ENCODE data around the gene SPEF2. TPM values are rescaled to one million over a fixed set of nuclear protein-coding genes. Genes with fewer than 3 reads are reported as not detected.
A peak's percentile ranks its signal among the peaks of the same experiment; 100 is the strongest.

SPEF2 gene
- polyA plus RNA-seq (2011; rRNA removed) (4.0 and 5.8 TPM in 2 replicates), polyA minus RNA-seq (2011; rRNA and poly(A)+ RNA removed) (3.2 and 3.6 TPM in 2 replicates)

- peak within 1 kb of the TSS; percentile 87 for H3K4me3 ChIP-seq (ENCODE audit: low read depth, low read length)
- H3K36me3 ChIP-seq (ENCODE audit: control insufficient read depth, insufficient read depth, low read length) = no peaks in the 10 kb centered on the region
- TF ChIP-seq CTCF (IDR thresholded peaks at IDR 0.05; ENCODE audit: insufficient read depth, low read depth, low read length) = peak; percentile 91
- ChIA-PET POLR2A (interaction anchor here (0.7 kb wide), 1 partner anchor 65 kb away, joined by 3 read pairs; no protein-coding TSS in a partner anchor), CTCF (interaction anchor here (0.6 to 3.8 kb wide), 14 partner anchors 9 to 317 kb away, joined by 3 to 31 read pairs (median 3); no protein-coding TSS in a partner anchor)
- DNase-seq (ENCODE audit: low read depth) = peak; percentile 59
- H3K27me3 ChIP-seq (ENCODE audit: control insufficient read depth, insufficient read depth, low read length) = no peaks in the 10 kb centered on the region
Observed at GRCh38 chr5:35617435-35618303, at the start of gene SPEF2. Gene SPEF2 (plus strand): TSS chr5:35617863. CDS start chr5:35617998, 135 bp downstream.

DNA sequence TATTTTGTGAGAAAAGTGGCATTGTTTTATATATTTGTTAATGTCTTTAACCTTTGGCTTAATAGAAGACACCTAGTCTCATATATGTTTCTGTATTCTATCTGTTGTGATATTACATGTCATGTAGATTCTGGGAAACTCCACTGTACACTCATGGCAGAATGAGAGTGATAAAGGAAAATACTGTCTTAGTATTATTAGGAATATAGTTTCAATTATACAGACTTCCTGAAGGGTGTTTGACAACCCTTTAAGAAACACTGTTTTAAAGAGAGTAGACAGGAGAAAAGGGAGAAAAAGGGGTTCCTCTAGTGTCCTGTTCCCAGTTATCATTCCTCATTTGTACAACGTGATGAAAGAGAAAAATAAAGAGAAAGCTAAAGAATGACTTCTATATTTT lies 42.1 kb upstream of the SPEF2 start:
- no peak for TF ChIP-seq CTCF (IDR thresholded peaks at IDR 0.05; ENCODE audit: insufficient read depth, low read depth, low read length)
- ChIA-PET CTCF (no interaction called here), POLR2A (no interaction called here)
- no peak for DNase-seq (ENCODE audit: low read depth)
- H3K27me3 ChIP-seq (ENCODE audit: control insufficient read depth, insufficient read depth, low read length) = no peaks in the 10 kb centered on the region
- H3K4me3 ChIP-seq (ENCODE audit: low read depth, low read length) = no peak overlapping the region
- no peaks in the 10 kb centered on the region for H3K36me3 ChIP-seq (ENCODE audit: control insufficient read depth, insufficient read depth, low read length)

DNA sequence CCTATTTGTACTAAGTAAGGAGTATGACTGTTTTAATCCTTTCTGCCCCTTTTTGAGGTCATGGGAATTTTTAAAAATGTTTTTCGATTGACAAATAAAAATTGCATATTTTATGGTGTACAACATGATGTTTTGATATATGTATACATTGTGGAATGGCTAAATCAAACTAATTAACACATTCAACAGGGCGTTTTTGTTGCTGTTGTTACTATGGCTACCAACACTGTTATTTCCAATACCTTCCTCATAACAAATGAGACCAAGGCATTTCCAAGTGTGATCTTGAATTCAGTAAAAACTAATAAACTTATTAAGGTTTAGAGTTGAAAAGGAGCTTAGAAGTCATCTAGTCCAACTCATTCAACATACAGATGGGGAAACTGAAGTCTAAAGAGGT lies 30.2 kb upstream of the SPEF2 start:
- no peak for TF ChIP-seq CTCF (IDR thresholded peaks at IDR 0.05; ENCODE audit: insufficient read depth, low read depth, low read length)
- H3K36me3 ChIP-seq (ENCODE audit: control insufficient read depth, insufficient read depth, low read length) = no peaks in the 10 kb centered on the region
- no peaks in the 10 kb centered on the region; the same call in 1 of the 2 replicates for H3K27me3 ChIP-seq (ENCODE audit: control insufficient read depth, insufficient read depth, low read length)
- ChIA-PET POLR2A (no interaction called here), CTCF (interaction anchor here (0.6 kb wide), 1 partner anchor 1471 kb away, joined by 3 read pairs; no protein-coding TSS in a partner anchor)
- no peak overlapping the region for H3K4me3 ChIP-seq (ENCODE audit: low read depth, low read length)
- no peak for DNase-seq (ENCODE audit: low read depth)

DNA sequence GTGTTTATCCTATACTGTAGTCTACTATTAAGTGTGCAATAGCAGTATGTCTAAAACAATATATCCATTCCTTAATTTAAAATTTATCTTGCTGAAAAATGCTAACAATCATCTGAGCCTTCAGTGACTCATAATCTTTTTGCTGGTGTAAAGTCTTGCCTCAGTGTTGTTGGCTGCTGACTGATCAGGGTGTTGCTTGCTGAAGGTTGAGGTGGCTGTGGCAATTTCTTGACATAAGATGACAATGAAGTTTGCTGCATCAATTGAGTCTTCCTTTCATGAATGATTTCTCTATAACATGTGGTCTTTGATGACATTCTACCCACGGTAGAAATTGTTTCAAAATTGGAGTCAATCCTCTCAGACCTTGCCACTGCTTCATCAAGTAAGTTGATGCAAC lies 24.3 kb upstream of the SPEF2 start:
- CTCF ChIA-PET = no interaction called here
- Histone ChIP-seq H3K36me3 (ENCODE audit: control insufficient read depth, insufficient read depth, low read length) (no peaks in the 10 kb centered on the region), H3K27me3 (ENCODE audit: control insufficient read depth, insufficient read depth, low read length) (no peaks in the 10 kb centered on the region), H3K4me3 (ENCODE audit: low read depth, low read length) (no peak overlapping the region)
- DNase-seq (ENCODE audit: low read depth) = no peak
- no peak for TF ChIP-seq CTCF (IDR thresholded peaks at IDR 0.05; ENCODE audit: insufficient read depth, low read depth, low read length)
- POLR2A ChIA-PET = no interaction called here

DNA sequence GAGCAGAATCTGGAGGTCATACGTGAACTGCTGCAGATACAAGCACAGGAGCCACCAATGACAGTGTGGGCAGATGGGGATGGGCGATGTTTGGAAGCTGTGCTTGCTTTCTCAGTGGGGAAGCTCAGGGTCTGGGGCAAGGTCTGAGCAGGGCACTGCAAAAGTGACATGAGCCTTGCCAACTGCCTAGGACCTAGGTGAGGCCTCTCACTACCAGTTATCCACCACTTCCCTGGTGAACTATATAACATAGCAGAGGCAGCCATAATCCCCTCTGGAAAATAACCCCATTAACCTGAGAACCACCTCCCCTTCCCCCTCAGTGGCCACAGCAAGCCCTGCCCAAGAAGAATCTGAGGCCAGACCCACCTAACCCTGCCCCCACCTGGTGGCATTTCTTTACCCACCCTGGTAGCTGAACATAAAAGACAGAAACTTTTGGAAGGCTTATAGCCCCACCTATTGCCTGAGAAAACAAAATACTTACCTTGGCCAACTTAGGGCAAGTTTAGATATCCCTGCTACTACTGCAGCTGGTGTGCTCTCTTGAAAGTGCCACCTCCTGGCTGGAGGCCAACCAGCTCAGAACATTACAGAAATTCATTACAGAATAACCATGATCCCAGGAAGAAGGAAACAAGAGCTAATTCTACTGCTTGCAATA lies 18.8 kb upstream of the SPEF2 start:
- CTCF ChIA-PET = interaction anchor here (0.5 to 1.2 kb wide), 3 partner anchors 11 to 509 kb away, joined by 3 read pairs; no protein-coding TSS in a partner anchor
- DNase-seq (ENCODE audit: low read depth) = no peak
- POLR2A ChIA-PET = no interaction called here
- TF ChIP-seq CTCF (IDR thresholded peaks at IDR 0.05; ENCODE audit: insufficient read depth, low read depth, low read length) = no peak
- no peaks in the 10 kb centered on the region for H3K36me3 ChIP-seq (ENCODE audit: control insufficient read depth, insufficient read depth, low read length)
- no peak overlapping the region for H3K4me3 ChIP-seq (ENCODE audit: low read depth, low read length)
- H3K27me3 ChIP-seq (ENCODE audit: control insufficient read depth, insufficient read depth, low read length) = no peaks in the 10 kb centered on the region

Data from BJ (cell line).